Fibroblast of skin of left quadriceps (primary cell): ENCODE measurements around the gene ITGB2.

Source experiments
- DNase-seq, 2 experiments: peaks; one replicate each; pipeline ENCODE4 v3.0.0-alpha.2; 2013; ENCODE audit warnings: low read depth in 2 of 2

The ITGB2 gene

GRCh38 chr21:44897326-44898010 is 23.2 kb downstream of the ITGB2 start:
- DNase-seq = no peak

DNA sequence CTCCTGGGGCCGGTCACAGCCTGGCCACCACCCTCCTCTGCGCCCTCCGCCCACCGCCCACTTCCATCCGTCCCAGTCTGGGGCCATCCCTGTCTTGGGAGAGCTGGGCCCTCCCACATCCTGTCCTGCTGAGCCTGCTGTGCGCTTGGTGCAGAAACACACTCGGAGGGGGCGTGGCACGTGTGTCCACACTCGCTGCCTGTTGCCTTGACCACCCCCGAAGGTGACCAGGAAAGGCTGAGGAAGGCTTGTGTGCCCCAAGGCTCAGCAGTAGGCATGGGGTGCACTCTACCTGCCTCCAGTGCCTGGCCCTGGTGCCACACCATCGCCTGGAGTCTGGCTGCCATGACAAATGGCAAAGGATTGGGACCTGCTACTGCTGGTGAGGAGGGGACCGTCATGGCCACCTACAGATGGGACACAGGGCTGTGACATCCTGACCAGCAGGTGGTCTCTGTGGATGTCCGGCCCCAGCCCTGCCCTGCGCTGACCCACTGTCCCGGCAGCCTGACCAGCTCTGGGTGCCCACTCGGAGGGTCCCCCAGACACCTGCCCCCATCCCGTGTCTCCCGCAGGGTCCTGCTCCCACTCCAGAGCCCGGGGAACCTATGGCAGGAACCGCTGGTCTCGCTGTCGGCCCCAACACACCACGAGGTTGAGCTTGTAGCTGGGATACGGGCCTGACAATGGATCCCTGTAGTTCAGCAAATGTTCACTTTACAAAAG is 24.0 kb downstream of the ITGB2 start:
- no peak for DNase-seq

DNA sequence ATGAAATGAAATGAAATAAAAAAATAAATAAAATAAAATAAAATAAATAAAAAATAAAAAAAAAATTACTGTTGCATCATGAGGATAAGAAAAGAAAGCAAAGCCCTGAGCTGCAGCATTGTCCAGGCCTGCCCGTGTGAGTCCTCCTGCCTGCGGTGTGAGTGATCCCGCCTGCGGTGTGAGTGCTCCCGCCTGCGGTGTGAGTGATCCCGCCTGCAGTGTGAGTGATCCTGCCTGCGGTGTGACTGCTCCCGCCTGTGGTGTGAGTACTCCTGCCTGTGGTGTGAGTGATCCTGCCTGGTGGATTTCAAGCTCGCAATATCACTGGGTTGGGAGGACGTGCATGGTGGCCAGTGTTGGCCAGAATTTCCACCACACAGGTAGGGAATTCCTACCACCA is 24.8 kb downstream of the ITGB2 start:
- no peak for DNase-seq

- DNase-seq = no peak
These were observed 25.9 kb downstream of the ITGB2 start for GRCh38 chr21:44894687-44895302.

GRCh38 chr21:44893948-44894656 is 26.6 kb downstream of the ITGB2 start:
- DNase-seq = no peak

DNA sequence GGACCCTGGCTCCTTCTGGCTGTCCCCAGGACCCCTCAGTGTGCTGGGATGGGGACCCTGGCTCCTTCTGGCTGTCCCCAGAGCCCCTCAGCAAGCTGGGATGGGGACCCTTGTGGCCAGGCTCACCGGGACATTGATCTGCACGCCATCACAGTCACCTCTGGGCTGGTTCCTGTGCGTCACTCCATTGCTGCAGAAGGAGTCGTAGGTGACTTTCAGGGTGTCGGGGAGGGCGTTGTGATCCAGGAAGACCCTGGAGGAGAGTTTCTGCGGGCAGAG is 27.5 kb downstream of the ITGB2 start:
- no peak for DNase-seq

DNA sequence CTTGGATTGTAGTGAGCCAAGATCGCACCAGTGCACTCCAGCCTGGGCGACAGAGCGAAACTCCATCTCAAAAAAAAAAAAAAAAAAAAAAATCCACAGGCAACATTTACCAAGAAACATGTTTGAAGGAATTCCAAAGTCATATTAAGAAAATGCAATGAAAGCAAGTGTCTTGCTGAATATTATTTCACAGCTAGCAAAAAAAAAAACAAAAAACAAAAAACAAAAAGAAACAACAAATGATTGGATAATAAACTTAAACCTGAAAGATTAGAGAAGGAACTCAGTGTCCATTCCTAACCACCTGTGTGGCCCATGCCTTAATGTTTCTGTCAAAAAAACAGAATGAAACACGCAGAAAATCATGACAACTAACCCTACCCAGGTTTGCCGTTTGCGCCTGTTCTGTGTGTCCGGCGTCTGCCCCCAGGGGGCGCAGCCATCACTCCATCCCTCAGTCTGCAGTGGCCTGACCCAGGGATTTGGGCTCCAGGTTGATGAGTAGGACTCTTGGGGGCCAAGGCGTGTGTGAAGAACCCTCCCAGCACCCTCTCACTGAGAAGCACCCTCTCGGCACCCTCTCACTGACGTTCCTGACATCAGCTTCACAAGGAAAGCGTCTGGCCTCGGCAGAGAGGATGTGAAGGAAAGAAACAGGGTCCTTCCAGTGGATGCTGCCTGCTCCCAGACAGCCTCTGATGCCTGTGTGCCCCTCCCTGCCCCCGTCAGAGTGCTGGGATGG is 28.0 kb downstream of the ITGB2 start:
- no peak for DNase-seq

- no peak for DNase-seq
These were observed 28.6 kb downstream of the ITGB2 start for GRCh38 chr21:44892095-44892494.

- no peak for DNase-seq
These were observed 29.1 kb downstream of the ITGB2 start for GRCh38 chr21:44891631-44892031.

- no peak for DNase-seq
These were observed 29.6 kb downstream of the ITGB2 start for GRCh38 chr21:44890961-44891541.

- no peak for DNase-seq
These were observed 30.3 kb downstream of the ITGB2 start for GRCh38 chr21:44890338-44890931.

DNA sequence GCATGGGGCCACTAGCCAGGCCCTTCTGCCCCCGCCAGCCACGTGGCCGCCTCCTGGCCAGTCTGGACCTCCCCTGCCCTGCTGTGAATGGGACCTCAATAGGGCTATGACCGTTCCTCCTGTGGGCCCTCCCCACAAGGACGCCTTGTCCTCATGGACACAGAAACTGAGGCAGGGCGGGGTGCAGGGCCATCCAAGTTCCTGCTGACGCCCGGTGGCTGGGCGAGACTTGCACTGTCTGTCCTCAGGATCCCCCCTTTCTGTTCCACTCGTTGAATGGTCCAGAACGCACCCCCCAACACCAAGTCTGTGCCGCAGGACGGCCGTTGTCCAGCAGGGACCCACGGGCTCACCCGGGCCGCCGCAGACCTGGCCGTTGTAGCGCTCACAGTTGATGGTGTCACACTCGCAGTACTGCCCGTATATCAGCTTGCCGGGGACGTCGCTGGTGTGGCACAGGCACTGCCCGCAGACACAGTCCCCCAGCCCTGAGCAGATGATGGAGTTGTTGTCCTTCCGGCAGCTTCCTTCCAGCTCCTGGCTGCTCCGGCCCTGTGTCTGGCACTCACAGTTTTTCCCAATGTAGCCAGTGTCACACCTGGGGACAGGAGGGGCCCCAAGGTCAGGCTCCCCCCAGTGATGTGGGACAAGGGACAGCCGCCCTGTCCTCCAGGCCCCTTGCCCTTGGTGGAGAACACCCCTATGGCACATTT is 30.9 kb downstream of the ITGB2 start:
- no peak for DNase-seq

DNA sequence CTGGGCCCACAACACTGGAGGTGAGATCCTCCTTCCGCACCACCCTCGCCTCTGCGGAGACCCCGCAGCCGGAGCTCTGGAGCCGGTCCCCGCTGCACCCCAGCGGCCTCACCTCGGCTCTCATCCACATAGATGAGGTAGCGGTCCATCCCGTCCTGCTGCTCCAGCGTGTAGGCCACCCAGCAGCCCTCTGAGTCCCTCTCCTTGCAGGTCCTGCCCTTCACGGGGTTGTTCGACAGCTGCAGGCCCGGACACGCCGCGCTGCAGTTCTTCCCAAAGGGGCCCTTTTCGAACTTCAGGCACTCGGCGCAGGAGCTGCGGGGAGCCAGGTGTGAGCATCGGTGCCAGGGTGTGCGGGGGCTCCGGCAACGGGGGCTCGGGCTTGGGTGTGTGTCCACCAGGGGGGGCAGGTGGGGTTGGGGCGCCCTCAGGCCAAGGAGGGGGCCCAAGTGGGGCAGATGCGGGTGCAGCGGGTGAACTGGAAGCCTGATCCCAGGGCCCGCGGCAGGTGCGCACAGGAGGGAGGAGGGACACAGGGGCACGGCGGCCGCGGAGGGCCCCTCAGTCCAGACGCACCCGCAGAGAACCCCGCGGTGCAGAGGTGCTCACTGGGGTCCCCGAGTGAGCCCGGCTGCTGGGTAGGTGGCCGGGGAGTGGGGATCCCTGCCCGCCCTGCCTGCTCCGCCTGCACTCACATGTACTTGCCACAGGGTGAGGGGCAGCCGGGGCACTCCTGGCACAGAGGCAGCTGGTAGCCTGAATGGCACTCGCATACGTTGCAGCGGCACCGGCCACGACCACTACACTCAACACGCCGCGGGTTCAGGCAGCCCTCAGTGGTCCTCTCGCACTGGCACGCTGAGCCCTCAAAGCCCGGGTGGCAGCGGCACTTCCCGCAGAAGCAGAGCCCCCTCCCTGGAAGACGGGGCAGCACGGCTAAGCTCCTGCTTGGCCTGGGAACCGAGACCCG is 31.8 kb downstream of the ITGB2 start:
- DNase-seq = no peak

DNA sequence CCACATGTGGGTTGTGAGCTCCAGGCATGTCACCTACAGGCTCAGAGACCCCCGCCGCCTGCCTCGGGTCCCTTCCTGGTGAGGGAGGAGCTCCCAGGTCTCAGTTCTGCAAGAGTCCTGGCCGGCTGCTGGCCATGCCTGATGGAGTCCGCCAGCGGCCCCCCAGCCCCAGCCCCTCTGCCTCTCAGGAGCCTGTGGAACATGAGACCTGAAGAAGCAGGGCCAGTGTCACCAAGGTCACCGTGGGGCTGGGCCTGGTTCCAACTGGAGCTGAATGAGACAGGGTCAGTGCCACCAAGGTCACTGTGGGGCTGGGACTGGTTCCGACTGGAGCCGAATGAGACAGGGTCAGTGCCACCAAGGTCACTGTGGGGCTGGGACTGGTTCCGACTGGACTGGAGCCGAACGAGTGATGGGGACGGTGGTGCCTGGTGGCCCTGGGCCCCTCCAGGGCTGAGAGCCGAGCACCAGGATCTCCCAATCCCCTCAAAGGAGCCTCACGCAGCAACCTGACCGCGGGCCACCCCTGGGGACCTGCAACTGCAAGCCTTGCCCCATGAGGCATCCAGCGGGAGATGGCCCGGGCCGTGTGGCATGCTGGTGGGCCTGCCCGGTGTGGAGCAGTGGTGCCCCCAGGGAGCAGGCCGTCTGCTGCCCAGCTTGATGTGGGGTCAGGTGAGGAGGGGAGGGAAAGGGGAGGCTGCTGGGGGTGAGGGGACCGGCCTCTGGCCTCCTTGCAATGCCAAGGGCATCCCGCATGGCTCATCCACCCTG is 32.7 kb downstream of the ITGB2 start:
- no peak for DNase-seq

DNA sequence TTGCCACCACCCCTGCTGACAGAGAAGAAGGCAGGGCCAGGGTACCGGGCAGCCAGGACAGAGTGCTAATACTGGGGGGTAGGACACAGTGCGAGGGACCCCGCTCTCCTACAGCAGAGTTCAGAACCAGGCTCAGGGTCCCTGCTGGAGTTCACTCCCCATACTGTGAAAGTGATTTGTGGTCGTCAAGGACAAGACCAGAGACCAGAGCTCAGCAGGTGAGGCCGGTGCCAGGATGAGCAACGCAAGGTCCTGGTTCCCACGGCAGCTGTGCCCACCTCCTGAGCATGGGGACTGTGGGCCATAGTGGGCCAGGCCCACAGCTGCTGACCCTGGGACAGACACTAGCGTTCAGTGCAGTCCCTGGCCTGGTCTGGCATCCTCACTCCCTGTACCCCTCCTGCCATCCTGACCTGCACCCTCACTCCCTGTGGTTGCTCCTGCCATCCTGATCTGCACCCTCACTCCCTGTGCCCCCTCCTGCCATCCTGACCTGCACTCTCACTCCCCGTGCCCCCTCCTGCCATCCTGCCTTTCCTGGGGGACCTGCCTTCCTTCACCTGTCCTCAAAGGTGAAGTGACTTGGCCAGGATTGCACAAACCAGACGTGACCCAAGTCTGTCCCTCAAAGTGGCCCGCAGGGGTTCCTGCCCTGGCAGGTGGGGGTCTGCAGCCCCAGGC is 33.4 kb downstream of the ITGB2 start:
- DNase-seq = no peak

DNA sequence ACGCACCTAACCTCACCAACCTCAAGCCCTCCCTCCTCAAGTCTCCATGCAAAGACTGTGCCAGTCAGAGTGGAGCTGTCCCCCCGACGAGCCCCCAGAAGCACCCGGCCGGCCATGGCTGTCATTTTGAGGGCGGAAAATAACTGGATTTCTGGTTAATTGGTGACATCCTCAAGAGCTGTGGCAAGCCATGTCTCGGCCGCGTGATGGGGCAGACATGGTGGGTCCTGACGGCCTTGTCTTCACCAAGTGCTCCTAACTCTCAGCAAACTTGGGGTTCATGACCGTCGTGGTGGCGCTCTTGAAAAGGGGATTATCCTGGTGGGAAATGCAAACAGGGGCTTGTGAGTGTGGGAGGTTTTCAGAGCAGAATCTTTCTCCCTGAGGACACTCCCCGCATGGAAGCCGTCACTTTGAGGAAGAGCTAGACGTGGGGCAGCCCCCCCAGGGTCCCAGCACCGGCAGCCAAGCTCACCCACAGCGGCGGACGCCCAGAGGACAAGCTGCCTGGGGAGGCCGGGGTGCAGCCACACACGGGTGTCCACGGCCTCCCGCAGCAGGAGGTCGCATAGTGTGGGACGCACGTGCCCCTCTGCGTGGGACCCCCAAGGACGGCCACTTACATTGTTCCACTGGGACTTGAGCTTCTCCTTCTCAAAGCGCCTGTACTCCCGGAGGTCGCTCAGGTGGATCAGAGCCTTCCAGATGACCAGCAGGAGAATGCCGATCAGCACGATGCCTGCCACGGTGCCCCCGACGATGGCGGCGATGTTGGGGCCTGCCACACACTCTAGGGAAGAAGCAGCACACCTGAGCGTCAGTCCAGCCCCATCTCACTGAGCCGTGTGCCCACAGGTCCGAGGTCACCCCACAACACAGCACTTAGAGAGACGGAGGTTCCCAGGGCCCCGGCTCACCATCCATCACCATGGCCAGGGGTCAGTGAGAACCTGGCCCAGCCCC is 34.3 kb downstream of the ITGB2 start:
- no peak for DNase-seq

DNA sequence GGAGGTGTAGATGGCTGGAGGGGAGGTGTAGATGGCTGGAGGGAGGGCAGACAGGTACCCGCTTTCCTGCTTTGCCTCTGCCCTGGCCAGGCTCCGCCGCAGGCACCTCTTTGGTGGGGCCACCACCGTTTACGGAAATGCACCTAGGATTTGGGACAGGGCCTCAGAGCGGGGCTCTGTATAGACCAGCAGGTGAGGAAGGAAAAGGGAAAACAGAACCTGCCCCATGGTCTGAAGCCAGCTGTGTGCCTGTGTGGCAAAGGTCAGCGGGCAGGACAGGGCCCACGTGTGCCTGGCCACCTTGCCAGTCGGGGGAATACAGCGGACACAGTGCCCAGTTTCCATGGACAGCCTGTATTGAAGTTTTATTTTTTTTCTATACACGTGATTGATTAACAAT is 35.1 kb downstream of the ITGB2 start:
- DNase-seq = no peak
